K562 (cell line): ENCODE data around the gene TNFAIP3. TPM values are rescaled to one million over a fixed set of nuclear protein-coding genes. Genes with fewer than 3 reads are reported as not detected.

Source experiments
- DMBX1 ChIP-seq: fragments of 250-450 bp; sonication (Bioruptor Pico); IDR thresholded peaks from 2 replicates; pipeline ENCODE4 v1.8.0; 2022; ENCODE audit warnings: inconsistent platforms, mild to moderate bottlenecking, moderate library complexity, borderline replicate concordance
- E2F4 ChIP-seq: sonication (generic); formaldehyde crosslinking; IDR thresholded peaks from 2 replicates; pipeline ENCODE4 v1.8.0; 2022; ENCODE audit warnings: mild to moderate bottlenecking, low read depth, missing genetic modification reagents
- EP300 ChIP-seq: IDR thresholded peaks from 2 replicates; pipeline ENCODE4 v1.6.1; 2012; ENCODE audit warnings: low read length, improper control_type of control experiment
- KLF6 ChIP-seq: fragments of 250-450 bp; sonication (Bioruptor Pico); IDR thresholded peaks from 2 replicates; pipeline ENCODE4 v1.4.0; 2020; ENCODE audit warnings: mild to moderate bottlenecking, moderate library complexity, borderline replicate concordance
- NCOR1 ChIP-seq: fragments of 450-650 bp; IDR thresholded peaks from 2 replicates; pipeline ENCODE4 v1.6.1; 2016; ENCODE audit warnings: mild to moderate bottlenecking, moderate library complexity
- RAD51 ChIP-seq: fragments of 450-650 bp; IDR thresholded peaks from 2 replicates; pipeline ENCODE4 v1.7.1; 2016; ENCODE audit warnings: low read depth, mild to moderate bottlenecking, borderline replicate concordance
- SMAD4 ChIP-seq: fragments of 250-450 bp; sonication (Bioruptor Pico); conservative IDR thresholded peaks from 2 replicates; pipeline ENCODE4 v1.8.0; 2021; ENCODE audit warnings: inconsistent platforms, mild to moderate bottlenecking, moderate library complexity
- TFAP4 ChIP-seq: sonication (generic); formaldehyde crosslinking; IDR thresholded peaks from 2 replicates; pipeline ENCODE4 v1.8.0; 2022; ENCODE audit warnings: missing genetic modification reagents, mild to moderate bottlenecking, moderate library complexity, borderline replicate concordance
- ZC3H8 ChIP-seq: fragments of 450-650 bp; IDR thresholded peaks from 2 replicates; pipeline ENCODE4 v1.6.1; 2017
- ZNF143 ChIP-seq: sonication (generic); formaldehyde crosslinking; IDR thresholded peaks from 2 replicates; pipeline ENCODE4 v1.9.0; 2022; ENCODE audit warnings: mild to moderate bottlenecking, missing genetic modification reagents
- ZNF444 ChIP-seq: fragments of 250-450 bp; sonication (Bioruptor Pico); IDR thresholded peaks from 2 replicates; pipeline ENCODE4 v1.4.0; 2020; ENCODE audit warnings: mild to moderate bottlenecking, moderate library complexity
- ZNF561 ChIP-seq: fragments of 450-650 bp; formaldehyde crosslinking; conservative IDR thresholded peaks from 2 replicates; pipeline ENCODE4 v1.4.0; 2020; ENCODE audit warnings: mild to moderate bottlenecking, moderate library complexity
- ZNF609 ChIP-seq: sonication (generic); formaldehyde crosslinking; IDR thresholded peaks from 2 replicates; pipeline ENCODE4 v1.8.1; 2023; ENCODE audit warnings: missing genetic modification reagents, mild to moderate bottlenecking, borderline replicate concordance
- ZNF717 ChIP-seq: fragments of 250-450 bp; sonication (Bioruptor Pico); IDR thresholded peaks from 2 replicates; pipeline ENCODE4 v1.5.0; 2021
- polyA plus RNA-seq, 8 experiments: library from polyadenylated mRNA; depleted of rRNA in 4 of 8; stranded (reverse) in 5 of 8; unstranded in 3 of 8; fragments of >200 nt; fragmentation: Nextera tagmentation in 2 of 8; fragmentation: Illumina TruSeq in 1 of 8; extraction: Ambion mirVana in 2 of 8; extraction: Trizol in 1 of 8; gene quantifications; 2 replicates each; pipeline versions ENCODE4 v1.2.1 to v1.2.3, GENCODE V29; 2011 to 2014; ENCODE audit warnings: inconsistent platforms in 1 of 8, missing spikeins in 1 of 8
- total RNA-seq, 7 experiments: library from RNA; depleted of rRNA in 6 of 7; stranded (reverse); fragments of >200 nt in 6 of 7; fragmentation: Illumina TruSeq in 2 of 7; extraction: Trizol in 2 of 7; gene quantifications; 2 replicates each; pipeline versions ENCODE4 v1.2.1 to v1.2.3, GENCODE V29; 2011 to 2021; ENCODE audit warnings: low replicate concordance in 1 of 7
- TF ChIP-seq, protein P1 (sequence below), 3 experiments: fragments of 200-800 bp in 1 of 3; sonication (Bioruptor generic) in 1 of 3; sonication (generic) in 1 of 3; formaldehyde crosslinking in 1 of 3; IDR thresholded peaks; 2 replicates each; pipeline versions ENCODE4 v1.6.1 to v1.8.0; 2016 to 2022; ENCODE audit warnings: mild to moderate bottlenecking in 2 of 3, missing compliant biosample characterization in 2 of 3, missing genetic modification characterization in 2 of 3, missing genetic modification reagents in 1 of 3
- TF ChIP-seq, protein P2 (sequence below): fragments of 250-450 bp; sonication (Bioruptor Pico); IDR thresholded peaks from 2 replicates; pipeline ENCODE4 v1.9.0; 2021; ENCODE audit warnings: mild to moderate bottlenecking, inconsistent platforms

Gene TNFAIP3
- total and polyA plus RNA-seq, 9 of the 15 experiments (the other 6 are each of a cell fraction or from before 2014, with no cell fraction given) = 0.79 to 17.0 (median 6.4) TPM

GRCh38 chr6:137911675-137912191, 44.7 kb downstream of the TNFAIP3 start (continued):
- peak; percentile 64; the same call in 1 of the 2 replicates for TF ChIP-seq SMAD4 (CRISPR knock-in tag)
- TF ChIP-seq ZNF561 (CRISPR knock-in tag) = no peak
- TF ChIP-seq ZNF444 (CRISPR knock-in tag) = no peak
- TF ChIP-seq ZNF143 (CRISPR knock-in tag) = no peak
- TF ChIP-seq ZNF609 (CRISPR knock-in tag) = no peak
- no peak for TF ChIP-seq E2F4 (CRISPR knock-in tag)
- TF ChIP-seq NCOR1 = no peak
- no peak for TF ChIP-seq ZC3H8
- TF ChIP-seq, protein P1, sequence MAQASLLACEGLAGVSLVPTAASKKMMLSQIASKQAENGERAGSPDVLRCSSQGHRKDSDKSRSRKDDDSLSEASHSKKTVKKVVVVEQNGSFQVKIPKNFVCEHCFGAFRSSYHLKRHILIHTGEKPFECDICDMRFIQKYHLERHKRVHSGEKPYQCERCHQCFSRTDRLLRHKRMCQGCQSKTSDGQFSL (CRISPR knock-in tag; IDR thresholded peaks at IDR 0.05) = no peak
- TF ChIP-seq, protein P1 (tag; IDR thresholded peaks at IDR 0.05) = no peak
- TF ChIP-seq ZNF717 (CRISPR knock-in tag) = no peak
- no peak for TF ChIP-seq TFAP4 (CRISPR knock-in tag)
- TF ChIP-seq EP300 = no peak
- TF ChIP-seq, protein P2, sequence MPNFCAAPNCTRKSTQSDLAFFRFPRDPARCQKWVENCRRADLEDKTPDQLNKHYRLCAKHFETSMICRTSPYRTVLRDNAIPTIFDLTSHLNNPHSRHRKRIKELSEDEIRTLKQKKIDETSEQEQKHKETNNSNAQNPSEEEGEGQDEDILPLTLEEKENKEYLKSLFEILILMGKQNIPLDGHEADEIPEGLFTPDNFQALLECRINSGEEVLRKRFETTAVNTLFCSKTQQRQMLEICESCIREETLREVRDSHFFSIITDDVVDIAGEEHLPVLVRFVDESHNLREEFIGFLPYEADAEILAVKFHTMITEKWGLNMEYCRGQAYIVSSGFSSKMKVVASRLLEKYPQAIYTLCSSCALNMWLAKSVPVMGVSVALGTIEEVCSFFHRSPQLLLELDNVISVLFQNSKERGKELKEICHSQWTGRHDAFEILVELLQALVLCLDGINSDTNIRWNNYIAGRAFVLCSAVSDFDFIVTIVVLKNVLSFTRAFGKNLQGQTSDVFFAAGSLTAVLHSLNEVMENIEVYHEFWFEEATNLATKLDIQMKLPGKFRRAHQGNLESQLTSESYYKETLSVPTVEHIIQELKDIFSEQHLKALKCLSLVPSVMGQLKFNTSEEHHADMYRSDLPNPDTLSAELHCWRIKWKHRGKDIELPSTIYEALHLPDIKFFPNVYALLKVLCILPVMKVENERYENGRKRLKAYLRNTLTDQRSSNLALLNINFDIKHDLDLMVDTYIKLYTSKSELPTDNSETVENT (CRISPR knock-in tag) = 0 out of 2 replicates have a peak, but pooled peaks have one; percentile 13
- 0 out of 2 replicates have a peak, but pooled peaks have one; percentile 7 for TF ChIP-seq KLF6 (CRISPR knock-in tag)
- TF ChIP-seq DMBX1 (CRISPR knock-in tag) = peak; percentile 65; the same call in 1 of the 2 replicates
- TF ChIP-seq RAD51 = no peak
